ENCODE measurements around the gene ANKRD9. TPM values are rescaled to one million over a fixed set of nuclear protein-coding genes. Genes with fewer than 3 reads are reported as not detected.

The ANKRD9 gene
- total and polyA plus RNA-seq, 2 donors (not counting 3 experiments of a cell fraction or from before 2014, with no cell fraction given), result 21.0 to 24.6 TPM

DNA sequence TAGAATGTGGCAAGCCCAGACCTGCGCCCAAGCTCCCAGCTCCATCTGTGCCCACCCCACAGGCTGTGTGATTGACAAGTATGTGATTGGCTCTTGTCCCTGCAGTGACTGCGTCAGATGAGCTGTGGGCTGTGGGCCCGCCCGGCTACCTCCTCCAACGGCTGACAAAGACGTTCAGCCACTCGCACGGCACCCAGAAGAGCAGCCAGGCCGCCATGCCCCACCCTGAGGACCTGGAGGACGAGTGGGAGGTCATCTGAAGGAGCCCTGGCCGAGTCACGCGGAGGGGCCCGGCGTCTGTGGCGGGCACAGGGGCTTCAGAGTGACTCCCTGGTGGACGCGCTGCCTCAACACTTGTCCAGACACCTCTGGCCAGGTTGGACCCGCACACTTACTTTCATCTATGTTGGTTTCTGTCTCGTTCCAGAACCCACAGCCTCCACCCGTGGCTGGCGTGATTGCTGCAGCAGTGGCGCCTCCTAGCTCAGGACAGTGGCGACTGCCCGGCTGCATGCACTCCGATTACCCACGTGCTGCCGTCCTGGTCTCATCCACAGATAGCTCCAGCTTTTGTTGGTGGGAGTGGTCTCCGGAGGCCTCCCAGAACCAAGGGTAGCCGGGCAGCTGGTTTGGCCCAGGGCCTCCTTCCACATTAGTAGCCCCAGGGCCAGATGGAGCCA is 11.4 kb downstream of the ANKRD9 start:
- no peaks in the 10 kb centered on the region for H3K79me2 ChIP-seq (ENCODE audit: control insufficient read depth, insufficient read depth, low read length)
- POLR2A ChIA-PET, result no interaction called here
- CTCF ChIA-PET, result interaction anchor here (2.1 kb wide), 1 partner anchor 59 kb away, joined by 7 read pairs; no protein-coding TSS in a partner anchor
- H3K27ac ChIP-seq (ENCODE audit: insufficient read depth, low read depth, low read length), result no peak overlapping the region
- dilution Hi-C loops (cut with MboI; ENCODE audit: extremely low pct_ligation_motif_present, low sequenced_read_pairs), result no loop called here
- H2AFZ ChIP-seq (ENCODE audit: low read depth, low read length), result no peak overlapping the region
- intact Hi-C loops (cut with micrococcal nuclease), result no loop called here
- no peaks in the 10 kb centered on the region for H3K9me1 ChIP-seq (replicated peaks; ENCODE audit: control insufficient read depth, extremely low read depth, insufficient read depth, low read length)
- no peak overlapping the region for H3K4me3 ChIP-seq (replicated peaks in 1 of 3; ENCODE audit: insufficient read depth in 1 of 3, low read depth in 1 of 3, low read length in 3 of 3)
- DNase-seq (ENCODE audit: low read depth, low spot score) (no peak), FAIRE-seq (no peak)
- peaks cover 10% of the 10 kb centered on the region for H3K4me1 ChIP-seq (ENCODE audit: control insufficient read depth, extremely low read depth, insufficient read depth, low read length)
- no peaks in the 10 kb centered on the region for H4K20me1 ChIP-seq (replicated peaks; ENCODE audit: control insufficient read depth, extremely low read depth, insufficient read depth, low read length)
- no peaks in the 10 kb centered on the region for H3K27me3 ChIP-seq (ENCODE audit: control insufficient read depth in 2 of 2, insufficient read depth in 2 of 2, low read length in 2 of 2)
- no peaks in the 10 kb centered on the region for H3K9me3 ChIP-seq (replicated peaks; ENCODE audit: control insufficient read depth, insufficient read depth, low read length)
- TF ChIP-seq, protein P1, sequence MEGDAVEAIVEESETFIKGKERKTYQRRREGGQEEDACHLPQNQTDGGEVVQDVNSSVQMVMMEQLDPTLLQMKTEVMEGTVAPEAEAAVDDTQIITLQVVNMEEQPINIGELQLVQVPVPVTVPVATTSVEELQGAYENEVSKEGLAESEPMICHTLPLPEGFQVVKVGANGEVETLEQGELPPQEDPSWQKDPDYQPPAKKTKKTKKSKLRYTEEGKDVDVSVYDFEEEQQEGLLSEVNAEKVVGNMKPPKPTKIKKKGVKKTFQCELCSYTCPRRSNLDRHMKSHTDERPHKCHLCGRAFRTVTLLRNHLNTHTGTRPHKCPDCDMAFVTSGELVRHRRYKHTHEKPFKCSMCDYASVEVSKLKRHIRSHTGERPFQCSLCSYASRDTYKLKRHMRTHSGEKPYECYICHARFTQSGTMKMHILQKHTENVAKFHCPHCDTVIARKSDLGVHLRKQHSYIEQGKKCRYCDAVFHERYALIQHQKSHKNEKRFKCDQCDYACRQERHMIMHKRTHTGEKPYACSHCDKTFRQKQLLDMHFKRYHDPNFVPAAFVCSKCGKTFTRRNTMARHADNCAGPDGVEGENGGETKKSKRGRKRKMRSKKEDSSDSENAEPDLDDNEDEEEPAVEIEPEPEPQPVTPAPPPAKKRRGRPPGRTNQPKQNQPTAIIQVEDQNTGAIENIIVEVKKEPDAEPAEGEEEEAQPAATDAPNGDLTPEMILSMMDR (IDR thresholded peaks at IDR 0.05; ENCODE audit: extremely low read depth in 1 of 2, insufficient read depth in 1 of 2, low read depth in 1 of 2, low read length in 2 of 2), result peak in 1 of 2 donors; percentile 9
- TF ChIP-seq POLR2AphosphoS5 (IDR thresholded peaks at IDR 0.05; ENCODE audit: insufficient read depth, low read depth, low read length) (no peak), JUN (IDR thresholded peaks at IDR 0.05; ENCODE audit: borderline replicate concordance, insufficient read depth, insufficient read length, low read depth) (no peak)
- no TSS peak for BruUV-seq (replicated peaks)
- H3K4me2 ChIP-seq (ENCODE audit: insufficient read depth, low read length), result no peak overlapping the region
- no peak overlapping the region for H3K9ac ChIP-seq (replicated peaks; ENCODE audit: extremely low read depth, insufficient read depth, low read length)
- H3K36me3 ChIP-seq (ENCODE audit: control insufficient read depth in 2 of 2, extremely low read depth in 1 of 2, insufficient read depth in 2 of 2, low read length in 2 of 2), result peaks cover 0 to 18% of the 10 kb centered on the region in 2 experiments
